MM.1S (cell line): ENCODE measurements around the gene HMGCLL1.

ENCODE experiments used
- DNase-seq: peaks from one replicate; pipeline ENCODE4 v3.0.0-alpha.2; 2015
- H2AFZ ChIP-seq: fragments of 300-600 bp; sonication (generic); 2 replicates; pipeline ENCODE4 v1.6.0; 2016; ENCODE audit warnings: antibody characterized with exemption, low read length
- H3F3A ChIP-seq: fragments of 300-600 bp; sonication (generic); 2 replicates; pipeline ENCODE4 v1.6.1; 2016; ENCODE audit warnings: mild to moderate bottlenecking, antibody characterized with exemption, low read length, moderate library complexity, mixed read lengths; ENCODE audit not compliant: insufficient read depth
- H3K27ac ChIP-seq: fragments of 300-600 bp; sonication (generic); 2 replicates; pipeline ENCODE4 v1.5.1; 2016; ENCODE audit warnings: mild to moderate bottlenecking, low read length
- H3K27me3 ChIP-seq: fragments of 300-600 bp; sonication (generic); replicated peaks from 2 replicates; pipeline ENCODE4 v1.6.0; 2016; ENCODE audit warnings: low read length; ENCODE audit not compliant: insufficient read depth
- H3K36me3 ChIP-seq: fragments of 300-600 bp; sonication (generic); replicated peaks from 2 replicates; pipeline ENCODE4 v1.6.1; 2016; ENCODE audit warnings: mild to moderate bottlenecking, low read length, mixed read lengths; ENCODE audit not compliant: insufficient read depth
- H3K4me1 ChIP-seq: fragments of 300-600 bp; sonication (generic); 2 replicates; pipeline ENCODE4 v1.6.1; 2016; ENCODE audit warnings: low read length, mixed read lengths
- H3K4me2 ChIP-seq: fragments of 300-600 bp; sonication (generic); 2 replicates; pipeline ENCODE4 v1.6.0; 2016; ENCODE audit warnings: low read depth, low read length
- H3K4me3 ChIP-seq: fragments of 300-600 bp; sonication (generic); 2 replicates; pipeline ENCODE4 v1.5.1; 2016; ENCODE audit warnings: low read length, mixed read lengths
- H3K79me2 ChIP-seq: fragments of 300-600 bp; sonication (generic); 2 replicates; pipeline ENCODE4 v1.6.1; 2016; ENCODE audit warnings: mixed run types, low read length, mixed read lengths
- H3K9ac ChIP-seq: fragments of 300-600 bp; sonication (generic); 2 replicates; pipeline ENCODE4 v1.6.1; 2016; ENCODE audit warnings: low read length, mixed read lengths
- H3K9me2 ChIP-seq: fragments of 300-600 bp; sonication (generic); replicated peaks from 2 replicates; pipeline ENCODE4 v1.6.1; 2016; ENCODE audit warnings: mild to moderate bottlenecking, low read length, mixed read lengths; ENCODE audit not compliant: insufficient read depth
- H3K9me3 ChIP-seq: fragments of 300-600 bp; sonication (generic); replicated peaks from 2 replicates; pipeline ENCODE4 v1.6.1; 2016; ENCODE audit warnings: mild to moderate bottlenecking, low read length, mixed read lengths; ENCODE audit not compliant: insufficient read depth
- H4K20me1 ChIP-seq: fragments of 300-600 bp; sonication (generic); 2 replicates; pipeline ENCODE4 v1.6.1; 2016; ENCODE audit warnings: mild to moderate bottlenecking, low read length, moderate library complexity, mixed read lengths; ENCODE audit not compliant: insufficient read depth
- CTCF ChIP-seq: fragments of 300-600 bp; sonication (generic); IDR thresholded peaks from 2 replicates; pipeline ENCODE4 v1.5.1; 2016; ENCODE audit warnings: antibody characterized with exemption, low read length, mixed read lengths
- EZH2 ChIP-seq: fragments of 300-600 bp; sonication (generic); optimal IDR thresholded peaks from 2 replicates; pipeline ENCODE3; 2017; ENCODE audit warnings: low read depth, mild to moderate bottlenecking, antibody characterized with exemption, low read length, mixed read lengths
- EZH2phosphoT487 ChIP-seq: fragments of 300-600 bp; sonication (generic); IDR thresholded peaks from 2 replicates; pipeline ENCODE4 v1.6.1; 2018; ENCODE audit warnings: antibody characterized with exemption, low read length

HMGCLL1 gene

DNA sequence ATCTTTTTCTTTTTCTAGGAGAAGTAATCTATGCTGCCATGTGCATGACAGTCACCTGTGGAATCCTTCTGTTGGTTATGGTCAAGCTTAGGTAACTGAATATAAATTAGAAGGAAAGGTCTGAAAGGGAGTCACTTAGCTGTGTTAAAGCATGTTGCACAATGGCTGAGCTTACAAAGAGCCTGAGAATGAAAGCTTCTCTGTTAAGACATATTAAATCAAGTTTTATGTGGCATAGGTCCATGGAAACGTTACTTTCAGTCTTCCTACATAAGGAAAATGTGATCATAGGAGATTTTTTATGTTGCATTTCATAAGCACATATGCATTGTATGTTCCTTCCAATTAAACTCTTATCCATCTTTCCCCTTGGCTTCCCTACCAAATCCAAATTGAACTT is 179.6 kb downstream of the HMGCLL1 start:
- no peaks in the 10 kb centered on the region for H3K27me3 ChIP-seq
- no peaks in the 10 kb centered on the region for H4K20me1 ChIP-seq
- no peaks in the 10 kb centered on the region for H3K9me3 ChIP-seq
- no peak for DNase-seq
- no peak overlapping the region for H2AFZ ChIP-seq
- no peaks in the 10 kb centered on the region for H3K79me2 ChIP-seq
- TF ChIP-seq EZH2, result no peak
- TF ChIP-seq CTCF, result no peak
- no peak for TF ChIP-seq EZH2phosphoT487
- no peaks in the 10 kb centered on the region for H3K4me1 ChIP-seq
- H3F3A ChIP-seq, result no peaks in the 10 kb centered on the region
- H3K9me2 ChIP-seq, result no peaks in the 10 kb centered on the region
- H3K36me3 ChIP-seq, result no peaks in the 10 kb centered on the region
- no peak overlapping the region for H3K4me3 ChIP-seq
- H3K27ac ChIP-seq, result no peak overlapping the region
- no peak overlapping the region for H3K4me2 ChIP-seq
- H3K9ac ChIP-seq, result no peak overlapping the region

GRCh38 chr6:55397986-55398385 is 181.0 kb downstream of the HMGCLL1 start:
- DNase-seq, result no peak
- Histone ChIP-seq H3K27ac (no peak overlapping the region), H3K9ac (no peak overlapping the region), H4K20me1 (no peaks in the 10 kb centered on the region), H3K9me2 (no peaks in the 10 kb centered on the region), H3K9me3 (no peaks in the 10 kb centered on the region), H3K27me3 (no peaks in the 10 kb centered on the region), H3F3A (no peaks in the 10 kb centered on the region), H3K4me1 (no peaks in the 10 kb centered on the region), H3K4me3 (no peak overlapping the region), H3K36me3 (no peaks in the 10 kb centered on the region), H2AFZ (no peak overlapping the region), H3K4me2 (no peak overlapping the region), H3K79me2 (no peaks in the 10 kb centered on the region)
- no peak for TF ChIP-seq CTCF
- no peak for TF ChIP-seq EZH2phosphoT487
- TF ChIP-seq EZH2, result no peak

DNA sequence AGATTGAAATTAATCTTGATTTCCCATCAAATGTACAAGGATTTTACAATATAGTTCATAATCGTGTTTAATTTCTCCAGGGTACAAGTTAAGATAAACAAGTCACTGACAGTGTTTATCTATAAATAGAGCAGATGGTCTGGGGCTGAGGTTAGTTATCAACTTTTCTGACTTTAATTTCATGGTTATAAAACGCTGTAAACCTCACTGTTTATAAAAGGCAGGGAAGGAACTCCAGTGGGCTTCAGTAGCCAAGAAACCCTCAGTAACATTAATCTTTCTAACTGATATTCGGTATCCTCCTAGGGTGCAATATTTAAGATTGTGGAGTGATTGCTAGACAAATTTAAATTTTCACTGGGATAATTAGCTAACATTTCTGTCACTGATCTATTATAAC is 183.1 kb downstream of the HMGCLL1 start:
- H3K4me1 ChIP-seq, result no peaks in the 10 kb centered on the region
- H3K9ac ChIP-seq, result no peak overlapping the region
- TF ChIP-seq CTCF, result no peak
- TF ChIP-seq EZH2phosphoT487, result no peak
- TF ChIP-seq EZH2, result no peak
- no peaks in the 10 kb centered on the region for H3K9me2 ChIP-seq
- no peak overlapping the region for H2AFZ ChIP-seq
- no peaks in the 10 kb centered on the region for H3K36me3 ChIP-seq
- no peak overlapping the region for H3K4me2 ChIP-seq
- H3K4me3 ChIP-seq, result no peak overlapping the region
- no peaks in the 10 kb centered on the region for H3K79me2 ChIP-seq
- H3F3A ChIP-seq, result no peaks in the 10 kb centered on the region
- no peaks in the 10 kb centered on the region for H4K20me1 ChIP-seq
- H3K9me3 ChIP-seq, result no peaks in the 10 kb centered on the region
- H3K27me3 ChIP-seq, result no peaks in the 10 kb centered on the region
- H3K27ac ChIP-seq, result no peak overlapping the region
- DNase-seq, result no peak

DNA sequence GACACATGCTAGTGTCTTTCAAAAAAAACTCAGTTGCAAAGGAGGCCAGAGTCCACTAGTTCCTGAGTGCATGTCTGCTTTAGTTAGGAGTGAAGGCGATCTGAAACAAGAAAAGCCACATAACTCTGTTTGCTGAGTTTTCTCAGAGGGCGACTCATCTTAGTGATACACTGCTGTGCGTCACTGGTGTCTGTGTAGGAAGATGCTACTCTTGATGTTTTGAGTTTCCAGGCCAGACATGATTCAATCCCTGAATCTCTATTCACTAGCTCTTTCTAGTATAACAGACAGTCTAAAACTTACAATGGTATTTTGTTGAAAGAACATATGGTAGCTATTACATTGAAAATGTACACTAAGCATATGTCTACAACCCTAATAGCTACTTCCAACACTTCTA is 190.8 kb downstream of the HMGCLL1 start:
- Histone ChIP-seq H3K27ac (no peak overlapping the region), H3K9me3 (no peaks in the 10 kb centered on the region), H2AFZ (no peak overlapping the region), H4K20me1 (no peaks in the 10 kb centered on the region), H3F3A (no peaks in the 10 kb centered on the region), H3K4me2 (no peak overlapping the region), H3K79me2 (no peaks in the 10 kb centered on the region), H3K9ac (no peak overlapping the region), H3K36me3 (no peaks in the 10 kb centered on the region), H3K4me3 (no peak overlapping the region), H3K27me3 (no peaks in the 10 kb centered on the region), H3K9me2 (no peaks in the 10 kb centered on the region), H3K4me1 (no peaks in the 10 kb centered on the region)
- DNase-seq, result no peak
- TF ChIP-seq EZH2phosphoT487 (no peak), EZH2 (no peak), CTCF (no peak)
